ENCODE data around the gene OR2L13. TPM values are rescaled to one million over a fixed set of nuclear protein-coding genes. Genes with fewer than 3 reads are reported as not detected.

The OR2L13 gene
- total RNA-seq, 1 experiment from 2014 or later: not detected

DNA sequence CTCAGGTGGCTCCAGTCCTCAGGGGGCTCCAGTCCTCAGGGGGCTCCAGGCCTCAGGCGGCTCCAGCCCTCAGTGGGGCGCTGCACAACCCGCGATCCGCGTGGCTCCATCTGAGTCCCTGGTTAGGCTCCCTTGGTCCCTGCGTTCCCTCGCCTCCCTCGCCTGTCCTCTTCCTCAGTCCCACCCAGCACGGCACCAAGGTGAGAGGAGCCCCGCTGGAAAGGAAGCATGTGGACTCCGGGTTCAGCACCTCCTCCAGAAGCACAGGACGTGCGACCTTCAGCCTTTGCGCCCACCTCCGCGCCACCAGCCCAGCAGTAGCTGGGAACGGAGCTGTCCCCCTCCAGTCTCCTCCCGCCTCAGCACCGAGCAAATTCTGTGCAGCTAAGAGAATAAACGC is 41.8 kb downstream of the OR2L13 start:
- ChIA-PET POLR2A (no interaction called here), CTCF (no interaction called here), RAD21 (ENCODE audit: low non-redundant PET in 1 of 2, low total read pairs in 2 of 2, uncharacterized antibody in 2 of 2, unreplicated experiment in 2 of 2) (no interaction called here)
- DNase-seq (ENCODE audit: low read depth, low spot score) (no peak), ATAC-seq (no peak)
- Histone ChIP-seq H3K4me1 (ENCODE audit: control insufficient read depth in 1 of 2, insufficient read depth in 2 of 2, low read length in 2 of 2) (no peaks in the 10 kb centered on the region), H4K20me1 (ENCODE audit: insufficient read depth) (no peaks in the 10 kb centered on the region), H3K27ac (ENCODE audit: low read depth, low read length) (no peak overlapping the region), H3K9me2 (ENCODE audit: insufficient read depth) (no peaks in the 10 kb centered on the region), H2AFZ (ENCODE audit: low read depth, low read length, poor library complexity, severe bottlenecking) (no peak overlapping the region), H3K36me3 (ENCODE audit: control insufficient read depth in 1 of 2, insufficient read depth in 2 of 2, low read length in 2 of 2) (no peaks in the 10 kb centered on the region), H3K79me2 (ENCODE audit: insufficient read depth, low read length) (no peaks in the 10 kb centered on the region), H3K9ac (ENCODE audit: low read length) (no peak overlapping the region), H3K9me3 (ENCODE audit: control insufficient read depth in 1 of 2, insufficient read depth in 1 of 2, low read depth in 1 of 2, low read length in 2 of 2) (no peaks in the 10 kb centered on the region; a peak in 2 of 4 replicates), H3K27me3 (ENCODE audit: insufficient read depth, low read length) (no peaks in the 10 kb centered on the region), H3K4me3 (replicated peaks in 1 of 2; ENCODE audit: low read depth in 1 of 2, low read length in 2 of 2) (no peak overlapping the region), H3K4me2 (ENCODE audit: low read length) (no peak overlapping the region)
- intact Hi-C loops (cut with micrococcal nuclease): no loop called here
- no TSS peak for BruUV-seq (replicated peaks)
- no peak for TF ChIP-seq ZNF274 (IDR thresholded peaks at IDR 0.05; ENCODE audit: low read depth, low read length)
- TF ChIP-seq, protein P1, sequence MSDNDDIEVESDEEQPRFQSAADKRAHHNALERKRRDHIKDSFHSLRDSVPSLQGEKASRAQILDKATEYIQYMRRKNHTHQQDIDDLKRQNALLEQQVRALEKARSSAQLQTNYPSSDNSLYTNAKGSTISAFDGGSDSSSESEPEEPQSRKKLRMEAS (IDR thresholded peaks at IDR 0.05): no peak
- no peak for TF ChIP-seq ELF1 (IDR thresholded peaks at IDR 0.05; ENCODE audit: borderline replicate concordance, low read depth)
- TF ChIP-seq FOSL1 (IDR thresholded peaks at IDR 0.05; ENCODE audit: low read depth): no peak
- no peak for TF ChIP-seq POLR2AphosphoS5 (IDR thresholded peaks at IDR 0.05; ENCODE audit: low read depth, low read length)
- TF ChIP-seq TCF7L2 (IDR thresholded peaks at IDR 0.05; ENCODE audit: borderline replicate concordance, extremely low read depth, insufficient read depth, insufficient read length): no peak
- TF ChIP-seq RAD21 (IDR thresholded peaks at IDR 0.05; ENCODE audit: low read depth): no peak
- no peak for TF ChIP-seq SP1 (IDR thresholded peaks at IDR 0.05; ENCODE audit: low read depth)
- no peak for TF ChIP-seq SRF (IDR thresholded peaks at IDR 0.05; ENCODE audit: low read depth)
- TF ChIP-seq ZFX (IDR thresholded peaks at IDR 0.05): no peak
- TF ChIP-seq POLR2A (IDR thresholded peaks at IDR 0.05; ENCODE audit: borderline replicate concordance, extremely low read depth, insufficient read depth, insufficient read length): no peak
- no peak for TF ChIP-seq EZH2phosphoT487 (IDR thresholded peaks at IDR 0.05; ENCODE audit: borderline replicate concordance)

GRCh38 chr1:248140846-248141245 is 45.9 kb downstream of the OR2L13 start:
- ATAC-seq: no peak
- no peaks in the 10 kb centered on the region for H3K4me1 ChIP-seq (ENCODE audit: control insufficient read depth in 1 of 2, insufficient read depth in 2 of 2, low read length in 2 of 2)
- intact Hi-C loops (cut with micrococcal nuclease): no loop called here
- ChIA-PET POLR2A (no interaction called here), RAD21 (ENCODE audit: low non-redundant PET in 1 of 2, low total read pairs in 2 of 2, uncharacterized antibody in 2 of 2, unreplicated experiment in 2 of 2) (no interaction called here), CTCF (no interaction called here)
- no peak overlapping the region for H3K9ac ChIP-seq (ENCODE audit: low read length)
- no peaks in the 10 kb centered on the region for H4K20me1 ChIP-seq (ENCODE audit: insufficient read depth)
- H3K4me2 ChIP-seq (ENCODE audit: low read length): no peak overlapping the region
- H3K27me3 ChIP-seq (ENCODE audit: insufficient read depth, low read length): no peaks in the 10 kb centered on the region
- H2AFZ ChIP-seq (ENCODE audit: low read depth, low read length, poor library complexity, severe bottlenecking): no peak overlapping the region
- no peak overlapping the region for H3K4me3 ChIP-seq (replicated peaks in 1 of 2; ENCODE audit: low read depth in 1 of 2, low read length in 2 of 2)
- no peaks in the 10 kb centered on the region for H3K9me2 ChIP-seq (ENCODE audit: insufficient read depth)
- no peak for DNase-seq (ENCODE audit: low read depth, low spot score)
- no TSS peak for BruUV-seq (replicated peaks)
- no peak overlapping the region for H3K27ac ChIP-seq (ENCODE audit: low read depth, low read length)
- no peaks in the 10 kb centered on the region for H3K79me2 ChIP-seq (ENCODE audit: insufficient read depth, low read length)
- H3K9me3 ChIP-seq (ENCODE audit: control insufficient read depth in 1 of 2, insufficient read depth in 1 of 2, low read depth in 1 of 2, low read length in 2 of 2): peaks cover 0 to 6% of the 10 kb centered on the region in 2 experiments; a peak in 2 of 4 replicates
- H3K36me3 ChIP-seq (ENCODE audit: control insufficient read depth in 1 of 2, insufficient read depth in 2 of 2, low read length in 2 of 2): no peaks in the 10 kb centered on the region
- no peak for TF ChIP-seq FOSL1 (IDR thresholded peaks at IDR 0.05; ENCODE audit: low read depth)
- TF ChIP-seq, protein P2, sequence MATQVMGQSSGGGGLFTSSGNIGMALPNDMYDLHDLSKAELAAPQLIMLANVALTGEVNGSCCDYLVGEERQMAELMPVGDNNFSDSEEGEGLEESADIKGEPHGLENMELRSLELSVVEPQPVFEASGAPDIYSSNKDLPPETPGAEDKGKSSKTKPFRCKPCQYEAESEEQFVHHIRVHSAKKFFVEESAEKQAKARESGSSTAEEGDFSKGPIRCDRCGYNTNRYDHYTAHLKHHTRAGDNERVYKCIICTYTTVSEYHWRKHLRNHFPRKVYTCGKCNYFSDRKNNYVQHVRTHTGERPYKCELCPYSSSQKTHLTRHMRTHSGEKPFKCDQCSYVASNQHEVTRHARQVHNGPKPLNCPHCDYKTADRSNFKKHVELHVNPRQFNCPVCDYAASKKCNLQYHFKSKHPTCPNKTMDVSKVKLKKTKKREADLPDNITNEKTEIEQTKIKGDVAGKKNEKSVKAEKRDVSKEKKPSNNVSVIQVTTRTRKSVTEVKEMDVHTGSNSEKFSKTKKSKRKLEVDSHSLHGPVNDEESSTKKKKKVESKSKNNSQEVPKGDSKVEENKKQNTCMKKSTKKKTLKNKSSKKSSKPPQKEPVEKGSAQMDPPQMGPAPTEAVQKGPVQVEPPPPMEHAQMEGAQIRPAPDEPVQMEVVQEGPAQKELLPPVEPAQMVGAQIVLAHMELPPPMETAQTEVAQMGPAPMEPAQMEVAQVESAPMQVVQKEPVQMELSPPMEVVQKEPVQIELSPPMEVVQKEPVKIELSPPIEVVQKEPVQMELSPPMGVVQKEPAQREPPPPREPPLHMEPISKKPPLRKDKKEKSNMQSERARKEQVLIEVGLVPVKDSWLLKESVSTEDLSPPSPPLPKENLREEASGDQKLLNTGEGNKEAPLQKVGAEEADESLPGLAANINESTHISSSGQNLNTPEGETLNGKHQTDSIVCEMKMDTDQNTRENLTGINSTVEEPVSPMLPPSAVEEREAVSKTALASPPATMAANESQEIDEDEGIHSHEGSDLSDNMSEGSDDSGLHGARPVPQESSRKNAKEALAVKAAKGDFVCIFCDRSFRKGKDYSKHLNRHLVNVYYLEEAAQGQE (IDR thresholded peaks at IDR 0.05; ENCODE audit: low read depth): no peak
- TF ChIP-seq POLR2AphosphoS5 (IDR thresholded peaks at IDR 0.05; ENCODE audit: low read depth, low read length): no peak
- TF ChIP-seq YY1 (IDR thresholded peaks at IDR 0.05; ENCODE audit: extremely low read depth, insufficient replicate concordance, low read depth, low read length): no peak
- TF ChIP-seq EGR1 (IDR thresholded peaks at IDR 0.05; ENCODE audit: low read depth): no peak
- TF ChIP-seq, protein P3, sequence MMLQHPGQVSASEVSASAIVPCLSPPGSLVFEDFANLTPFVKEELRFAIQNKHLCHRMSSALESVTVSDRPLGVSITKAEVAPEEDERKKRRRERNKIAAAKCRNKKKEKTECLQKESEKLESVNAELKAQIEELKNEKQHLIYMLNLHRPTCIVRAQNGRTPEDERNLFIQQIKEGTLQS (IDR thresholded peaks at IDR 0.05): no peak
- TF ChIP-seq EZH2 (IDR thresholded peaks at IDR 0.05): no peak
- no peak for TF ChIP-seq CBX3 (IDR thresholded peaks at IDR 0.05; ENCODE audit: low read depth)
- no peak for TF ChIP-seq POLR2A (IDR thresholded peaks at IDR 0.05; ENCODE audit: borderline replicate concordance, extremely low read depth, insufficient read depth, insufficient read length)
